ENCODE data around the gene PLEKHA7. TPM values are rescaled to one million over a fixed set of nuclear protein-coding genes. Genes with fewer than 3 reads are reported as not detected.

The PLEKHA7 gene
- total and polyA plus RNA-seq, 2 of the 4 experiments (the other 2 are of a cell fraction): 0.12 TPM; not detected in 1

DNA sequence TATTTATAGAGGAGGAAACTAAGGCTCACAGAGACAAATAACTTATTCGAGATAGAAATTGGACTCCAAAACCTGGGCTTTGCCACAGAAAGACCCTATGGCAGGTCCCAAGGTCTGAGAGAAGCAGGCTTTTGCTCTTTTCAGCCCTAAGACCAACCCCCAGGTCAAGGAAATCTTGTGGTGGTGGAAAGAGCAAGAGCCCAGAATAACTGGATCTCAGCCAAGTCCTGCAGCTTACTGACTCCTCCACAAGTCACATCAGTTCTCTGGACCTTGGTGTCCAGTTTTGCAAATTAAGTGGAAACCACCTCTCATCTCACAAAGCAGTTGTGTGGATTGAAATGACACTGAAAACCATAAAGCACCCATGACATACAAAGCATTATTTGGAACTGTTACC lies 153.6 kb downstream of the PLEKHA7 start:
- dilution Hi-C loops (cut with HindIII; ENCODE audit: low sequenced_read_pairs, unreplicated experiment): no loop called here

More for the DNA sequence above, 153.6 kb downstream of the PLEKHA7 start:
- BruUV-seq (replicated peaks): no TSS peak
- no peaks in the 10 kb centered on the region for H3K9me1 ChIP-seq (ENCODE audit: insufficient read depth, low read length)
- no peak overlapping the region for H3K4ac ChIP-seq (ENCODE audit: low read depth, low read length)
- no peak overlapping the region for H3K4me2 ChIP-seq (ENCODE audit: low read depth, low read length)
- no peak overlapping the region for H2AFZ ChIP-seq (replicated peaks; ENCODE audit: low read length, poor library complexity)
- TF ChIP-seq RFX5 (IDR thresholded peaks at IDR 0.05; ENCODE audit: low read depth, low read length): no peak
- TF ChIP-seq, protein P1, sequence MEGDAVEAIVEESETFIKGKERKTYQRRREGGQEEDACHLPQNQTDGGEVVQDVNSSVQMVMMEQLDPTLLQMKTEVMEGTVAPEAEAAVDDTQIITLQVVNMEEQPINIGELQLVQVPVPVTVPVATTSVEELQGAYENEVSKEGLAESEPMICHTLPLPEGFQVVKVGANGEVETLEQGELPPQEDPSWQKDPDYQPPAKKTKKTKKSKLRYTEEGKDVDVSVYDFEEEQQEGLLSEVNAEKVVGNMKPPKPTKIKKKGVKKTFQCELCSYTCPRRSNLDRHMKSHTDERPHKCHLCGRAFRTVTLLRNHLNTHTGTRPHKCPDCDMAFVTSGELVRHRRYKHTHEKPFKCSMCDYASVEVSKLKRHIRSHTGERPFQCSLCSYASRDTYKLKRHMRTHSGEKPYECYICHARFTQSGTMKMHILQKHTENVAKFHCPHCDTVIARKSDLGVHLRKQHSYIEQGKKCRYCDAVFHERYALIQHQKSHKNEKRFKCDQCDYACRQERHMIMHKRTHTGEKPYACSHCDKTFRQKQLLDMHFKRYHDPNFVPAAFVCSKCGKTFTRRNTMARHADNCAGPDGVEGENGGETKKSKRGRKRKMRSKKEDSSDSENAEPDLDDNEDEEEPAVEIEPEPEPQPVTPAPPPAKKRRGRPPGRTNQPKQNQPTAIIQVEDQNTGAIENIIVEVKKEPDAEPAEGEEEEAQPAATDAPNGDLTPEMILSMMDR (conservative IDR thresholded peaks at IDR 0.05; ENCODE audit: low read depth, low read length): no peak
- TF ChIP-seq CHD1 (IDR thresholded peaks at IDR 0.05; ENCODE audit: low read depth, low read length): no peak
- no peak for TF ChIP-seq NFE2L2 (IDR thresholded peaks at IDR 0.05; ENCODE audit: low read depth, low read length)
- H3K36me3 ChIP-seq (ENCODE audit: control insufficient read depth, insufficient read depth, low read length): no peaks in the 10 kb centered on the region
- in situ Hi-C loops (cut with MboI; ENCODE audit: low sequenced_read_pairs) (no loop called here), intact Hi-C loops (cut with micrococcal nuclease) (no loop called here)
- ATAC-seq (ENCODE audit: low read depth): no peak
- H3K9ac ChIP-seq (ENCODE audit: low read depth, low read length): no peak overlapping the region
- no peak overlapping the region for H2BK120ac ChIP-seq (ENCODE audit: low read depth, low read length)
- no peaks in the 10 kb centered on the region for H3K4me1 ChIP-seq (ENCODE audit: control insufficient read depth, insufficient read depth, low read length)
- no CpG with 5 or more reads among the region's 1 CpG for WGBS, 2 experiments (ENCODE audit: extremely low coverage in 2 of 2, insufficient read length in 1 of 2)
- H2AK5ac ChIP-seq (ENCODE audit: low read depth, low read length): no peak overlapping the region
- no peak overlapping the region for H2BK5ac ChIP-seq (ENCODE audit: low read depth, low read length, poor library complexity, severe bottlenecking)
- no peak overlapping the region for H2BK20ac ChIP-seq (ENCODE audit: low read depth, low read length)
- H3K18ac ChIP-seq (ENCODE audit: low read depth, low read length): no peak overlapping the region
- no peak overlapping the region for H3K56ac ChIP-seq (ENCODE audit: extremely low read depth, insufficient read depth, low read length)
- H3K23ac ChIP-seq (ENCODE audit: low read depth, low read length): no peak overlapping the region
- H4K5ac ChIP-seq (ENCODE audit: low read depth, low read length): no peak overlapping the region
- no peaks in the 10 kb centered on the region for H4K20me1 ChIP-seq (ENCODE audit: insufficient read depth, low read length)
- H4K91ac ChIP-seq (ENCODE audit: insufficient read depth, low read depth, low read length): no peak overlapping the region
- no peaks in the 10 kb centered on the region for H3K79me1 ChIP-seq (ENCODE audit: low read depth in 1 of 2, low read length in 2 of 2)
- H2BK15ac ChIP-seq (ENCODE audit: low read depth, low read length): no peak overlapping the region
- H2AK9ac ChIP-seq (replicated peaks; ENCODE audit: low read depth, low read length, poor library complexity): no peak overlapping the region
- H3K27me3 ChIP-seq (ENCODE audit: control insufficient read depth, insufficient read depth, low read length): peaks cover 5% of the 10 kb centered on the region
- no peaks in the 10 kb centered on the region for H3K9me3 ChIP-seq (ENCODE audit: control insufficient read depth, insufficient read depth, low read length)
- no peak for DNase-seq
- H3K4me3 ChIP-seq (ENCODE audit: insufficient read depth, low read depth, low read length): no peak overlapping the region
- no peak overlapping the region for H3K14ac ChIP-seq (replicated peaks; ENCODE audit: low read depth, low read length)
- no peak overlapping the region for H4K8ac ChIP-seq (ENCODE audit: low read depth in 2 of 2, low read length in 2 of 2)
- CTCF ChIA-PET: interaction anchor here (0.6 kb wide), 1 partner anchor 67 kb away, joined by 4 read pairs; no protein-coding TSS in a partner anchor
- H3K27ac ChIP-seq (ENCODE audit: insufficient read depth, low read length): no peak overlapping the region
- POLR2A ChIA-PET (ENCODE audit: unreplicated experiment): no interaction called here
